Measurements from ENCODE around the gene ITIH4. TPM values are rescaled to one million over a fixed set of nuclear protein-coding genes. Genes with fewer than 3 reads are reported as not detected.

Gene ITIH4
- 10 to 100 TPM; 50.6 to 51.4 TPM for total RNA-seq

- Histone ChIP-seq H3K4me3 (peak within 1 kb of the TSS; percentile 60), H3K4me1 (ENCODE audit: control insufficient read depth in 1 of 2, low read depth in 2 of 2) (peaks cover 26 to 67% of the 10 kb centered on the region in 2 donors), H3K9me3 (no peaks in the 10 kb centered on the region), H3K36me3 (peaks cover 3% of the 10 kb centered on the region), H3K27ac (peak within 1 kb of the TSS; percentile 90 to 91), H3K27me3 (replicated peaks; ENCODE audit: insufficient read depth) (no peaks in the 10 kb centered on the region)
- DNase-seq (ENCODE audit: low spot score) (no peak), ATAC-seq (ENCODE audit: insufficient number of reproducible peaks, low FRiP score, low read depth) (no peak)
- TF ChIP-seq CTCF (IDR thresholded peaks at IDR 0.05), result no peak
These were observed at the start of gene ITIH4 for GRCh38 chr3:52830535-52831258. ITIH4 (minus strand) TSS chr3:52830672; CDS start chr3:52830642, 30 bp downstream.

- Histone ChIP-seq H3K4me3 (no peak overlapping the region), H3K4me1 (ENCODE audit: control insufficient read depth in 1 of 2, low read depth in 2 of 2) (peaks cover 0 to 8% of the 10 kb centered on the region in 2 donors), H3K9me3 (no peaks in the 10 kb centered on the region), H3K36me3 (peaks cover 15% of the 10 kb centered on the region), H3K27me3 (replicated peaks; ENCODE audit: insufficient read depth) (no peaks in the 10 kb centered on the region), H3K27ac (no peak overlapping the region)
- DNase-seq (ENCODE audit: low spot score) (no peak), ATAC-seq (ENCODE audit: insufficient number of reproducible peaks, low FRiP score, low read depth) (no peak)
- no peak for TF ChIP-seq CTCF (IDR thresholded peaks at IDR 0.05)
These were observed 49.6 kb upstream of the ITIH4 start for GRCh38 chr3:52880047-52880446.

GRCh38 chr3:52879581-52879980, 49.1 kb upstream of the ITIH4 start:
- H3K27ac ChIP-seq, result no peak overlapping the region
- TF ChIP-seq CTCF (IDR thresholded peaks at IDR 0.05), result no peak
- peaks cover 4 to 12% of the 10 kb centered on the region in 2 donors for H3K4me1 ChIP-seq (ENCODE audit: control insufficient read depth in 1 of 2, low read depth in 2 of 2)
- H3K9me3 ChIP-seq, result no peaks in the 10 kb centered on the region
- no peaks in the 10 kb centered on the region for H3K27me3 ChIP-seq (replicated peaks; ENCODE audit: insufficient read depth)
- no peak overlapping the region for H3K4me3 ChIP-seq
- no peak for DNase-seq (ENCODE audit: low spot score)
- no peak for ATAC-seq (ENCODE audit: insufficient number of reproducible peaks, low FRiP score, low read depth)
- H3K36me3 ChIP-seq, result peaks cover 15% of the 10 kb centered on the region

- H3K36me3 ChIP-seq, result peaks cover 15% of the 10 kb centered on the region
- TF ChIP-seq CTCF (IDR thresholded peaks at IDR 0.05), result no peak
- H3K4me3 ChIP-seq, result no peak overlapping the region
- H3K4me1 ChIP-seq (ENCODE audit: control insufficient read depth in 1 of 2, low read depth in 2 of 2), result peaks cover 9 to 17% of the 10 kb centered on the region in 2 donors
- H3K9me3 ChIP-seq, result no peaks in the 10 kb centered on the region
- DNase-seq (ENCODE audit: low spot score) (no peak), ATAC-seq (ENCODE audit: insufficient number of reproducible peaks, low FRiP score, low read depth) (no peak)
- H3K27me3 ChIP-seq (replicated peaks; ENCODE audit: insufficient read depth), result no peaks in the 10 kb centered on the region
- no peak overlapping the region for H3K27ac ChIP-seq
These were observed 48.6 kb upstream of the ITIH4 start for GRCh38 chr3:52879090-52879489.

- ATAC-seq (ENCODE audit: insufficient number of reproducible peaks, low FRiP score, low read depth), result no peak
- TF ChIP-seq CTCF (IDR thresholded peaks at IDR 0.05), result no peak
- peaks cover 9 to 26% of the 10 kb centered on the region in 2 donors for H3K4me1 ChIP-seq (ENCODE audit: control insufficient read depth in 1 of 2, low read depth in 2 of 2)
These were observed 46.6 kb upstream of the ITIH4 start for GRCh38 chr3:52877085-52877484.

More at GRCh38 chr3:52877085-52877484, 46.6 kb upstream of the ITIH4 start:
- DNase-seq (ENCODE audit: low spot score), result no peak
- Histone ChIP-seq H3K36me3 (peaks cover 15% of the 10 kb centered on the region), H3K27ac (no peak overlapping the region), H3K27me3 (replicated peaks; ENCODE audit: insufficient read depth) (no peaks in the 10 kb centered on the region), H3K9me3 (no peaks in the 10 kb centered on the region), H3K4me3 (no peak overlapping the region)

Measured in thoracic aorta (tissue), 2 donors.